Measurements from ENCODE around the gene ISG15.
"Not testable (repeated sequence)": the region's sequence is repeated elsewhere in the genome, so short reads cannot be mapped to it uniquely, and the experiment has no call there.

ISG15 gene

DNA sequence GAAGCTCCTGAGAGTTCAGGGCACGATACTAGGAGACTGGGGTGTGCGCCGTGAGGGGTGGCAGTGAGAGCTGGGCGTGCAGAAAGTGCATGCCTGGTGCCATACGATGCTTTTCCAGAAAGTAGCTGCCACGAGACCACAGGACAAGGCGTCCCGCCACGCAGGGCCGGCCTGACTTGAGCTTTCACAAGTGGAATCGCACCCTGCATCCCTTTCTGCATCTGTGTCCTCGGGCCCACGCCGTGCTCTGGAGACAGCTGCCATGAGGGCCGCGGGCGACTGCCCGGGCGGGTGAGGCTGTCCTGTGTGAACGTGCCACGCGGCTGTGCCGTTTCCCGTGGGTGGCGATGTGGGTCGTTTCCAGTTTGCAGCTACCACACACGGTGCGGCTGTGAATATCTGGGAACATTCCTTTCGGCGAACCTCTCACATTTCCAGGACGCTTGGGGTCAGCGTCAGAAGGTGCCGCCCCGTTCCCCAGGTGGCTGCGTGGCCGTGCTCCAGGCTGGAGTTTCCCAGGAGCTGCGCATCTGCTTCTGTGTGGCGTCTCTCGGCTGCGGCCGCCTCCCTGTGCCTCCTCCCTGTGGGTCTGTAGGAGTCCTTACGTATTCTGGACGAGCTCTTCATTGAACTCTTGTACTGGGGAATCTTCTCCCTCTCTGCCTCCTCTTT is 30.4 kb upstream of the ISG15 start:
- H3K9me3 ChIP-seq (ENCODE audit: control insufficient read depth, low read length) = no peaks in the 10 kb centered on the region
- H3K27me3 ChIP-seq (replicated peaks; ENCODE audit: control insufficient read depth, insufficient read depth, low read length, poor library complexity, severe bottlenecking) = no peaks in the 10 kb centered on the region
- DNase-seq = no peak
- H3K4me3 ChIP-seq (ENCODE audit: insufficient read depth, low read depth, low read length, poor library complexity, severe bottlenecking) = no peak overlapping the region
- no peak overlapping the region for H3K27ac ChIP-seq (ENCODE audit: insufficient read depth, low read length, poor library complexity, severe bottlenecking)
- H3K4me1 ChIP-seq (ENCODE audit: control insufficient read depth, insufficient read depth, low read length, poor library complexity, severe bottlenecking) = no peaks in the 10 kb centered on the region
- H3K36me3 ChIP-seq (ENCODE audit: control insufficient read depth, insufficient read depth, low read length) = no peaks in the 10 kb centered on the region

DNA sequence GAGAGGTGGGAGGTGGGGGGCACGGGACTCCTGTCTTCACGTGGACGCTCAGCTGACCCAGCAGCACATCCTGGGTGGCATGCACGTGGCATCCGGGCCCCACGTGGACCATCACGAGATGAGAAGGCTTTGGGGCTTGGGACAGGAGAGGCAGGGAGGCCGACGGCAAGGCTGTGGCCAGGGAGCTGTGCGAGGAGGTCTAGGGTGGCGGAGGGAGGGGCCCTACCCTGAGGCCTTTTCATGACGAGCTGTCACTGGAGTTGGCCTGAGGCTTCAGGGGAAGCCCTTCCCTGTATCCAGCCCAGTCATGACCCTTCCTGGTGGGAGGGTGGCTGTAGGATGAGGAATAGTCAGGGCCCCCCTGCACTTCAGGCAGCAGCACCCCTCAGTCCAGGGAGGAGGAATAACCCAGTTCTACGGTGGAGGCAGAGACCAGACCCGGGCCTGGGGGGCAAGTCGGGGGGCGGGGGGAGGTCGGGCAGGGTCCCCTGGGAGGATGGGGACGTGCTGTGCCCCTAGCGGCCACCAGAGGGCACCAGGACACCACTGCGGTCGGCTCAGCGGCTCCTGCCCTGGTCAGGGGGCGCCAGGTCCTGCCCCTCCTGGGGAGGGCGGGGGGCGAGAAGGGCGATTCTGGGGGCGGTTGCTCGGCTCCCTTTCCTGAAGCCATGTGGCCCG is 29.4 kb upstream of the ISG15 start:
- Histone ChIP-seq H3K4me3 (ENCODE audit: insufficient read depth, low read depth, low read length, poor library complexity, severe bottlenecking) (no peak overlapping the region), H3K4me1 (ENCODE audit: control insufficient read depth, insufficient read depth, low read length, poor library complexity, severe bottlenecking) (no peaks in the 10 kb centered on the region), H3K36me3 (ENCODE audit: control insufficient read depth, insufficient read depth, low read length) (no peaks in the 10 kb centered on the region), H3K9me3 (ENCODE audit: control insufficient read depth, low read length) (no peaks in the 10 kb centered on the region), H3K27me3 (replicated peaks; ENCODE audit: control insufficient read depth, insufficient read depth, low read length, poor library complexity, severe bottlenecking) (no peaks in the 10 kb centered on the region), H3K27ac (ENCODE audit: insufficient read depth, low read length, poor library complexity, severe bottlenecking) (no peak overlapping the region)
- peak; percentile 25 to 41 (median 35) for DNase-seq

DNA sequence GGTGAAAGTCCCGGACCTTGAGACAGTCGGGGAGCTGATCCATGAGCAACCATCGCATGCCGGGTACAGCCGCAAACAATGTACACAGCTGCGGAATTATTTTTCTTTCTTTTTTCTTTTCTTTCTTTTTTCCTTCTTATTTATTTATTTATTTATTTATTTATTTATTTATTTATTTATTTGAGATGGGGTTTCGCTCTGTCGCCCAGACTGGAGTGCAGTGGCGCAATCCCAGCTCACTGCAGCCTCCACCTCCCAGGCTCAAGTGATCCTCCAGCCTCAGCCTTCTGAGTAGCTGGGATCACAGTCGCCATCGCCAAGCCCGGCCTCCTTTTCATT is 28.9 kb upstream of the ISG15 start:
- no peaks in the 10 kb centered on the region for H3K27me3 ChIP-seq (replicated peaks; ENCODE audit: control insufficient read depth, insufficient read depth, low read length, poor library complexity, severe bottlenecking)
- H3K4me3 ChIP-seq (ENCODE audit: insufficient read depth, low read depth, low read length, poor library complexity, severe bottlenecking) = no peak overlapping the region
- H3K27ac ChIP-seq (ENCODE audit: insufficient read depth, low read length, poor library complexity, severe bottlenecking) = no peak overlapping the region
- H3K9me3 ChIP-seq (ENCODE audit: control insufficient read depth, low read length) = no peaks in the 10 kb centered on the region
- H3K36me3 ChIP-seq (ENCODE audit: control insufficient read depth, insufficient read depth, low read length) = no peaks in the 10 kb centered on the region
- DNase-seq = no peak
- H3K4me1 ChIP-seq (ENCODE audit: control insufficient read depth, insufficient read depth, low read length, poor library complexity, severe bottlenecking) = no peaks in the 10 kb centered on the region

DNA sequence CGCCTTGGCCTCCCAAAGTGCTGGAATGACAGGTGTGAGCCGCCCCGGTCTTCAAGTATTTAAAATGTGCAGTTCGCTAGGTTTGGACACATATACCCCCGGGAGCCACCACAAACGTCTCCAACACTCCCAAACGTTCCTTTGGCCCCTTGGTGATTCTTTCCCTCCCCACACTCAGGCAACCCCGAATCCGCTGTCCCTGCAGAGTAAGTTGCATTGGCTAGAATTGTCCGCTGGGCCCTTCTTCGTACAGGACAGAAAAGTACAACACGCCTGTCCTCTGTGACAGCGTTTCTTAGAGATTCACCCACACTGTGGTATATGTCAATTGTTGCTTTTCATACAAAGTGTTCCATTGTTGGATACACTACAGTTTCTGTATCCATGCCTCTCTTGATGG is 28.2 kb upstream of the ISG15 start:
- no peak for DNase-seq
- H3K36me3 ChIP-seq (ENCODE audit: control insufficient read depth, insufficient read depth, low read length) = no peaks in the 10 kb centered on the region
- no peaks in the 10 kb centered on the region for H3K27me3 ChIP-seq (replicated peaks; ENCODE audit: control insufficient read depth, insufficient read depth, low read length, poor library complexity, severe bottlenecking)
- no peaks in the 10 kb centered on the region for H3K9me3 ChIP-seq (ENCODE audit: control insufficient read depth, low read length)
- H3K27ac ChIP-seq (ENCODE audit: insufficient read depth, low read length, poor library complexity, severe bottlenecking) = no peak overlapping the region
- no peak overlapping the region for H3K4me3 ChIP-seq (ENCODE audit: insufficient read depth, low read depth, low read length, poor library complexity, severe bottlenecking)
- no peaks in the 10 kb centered on the region for H3K4me1 ChIP-seq (ENCODE audit: control insufficient read depth, insufficient read depth, low read length, poor library complexity, severe bottlenecking)

DNA sequence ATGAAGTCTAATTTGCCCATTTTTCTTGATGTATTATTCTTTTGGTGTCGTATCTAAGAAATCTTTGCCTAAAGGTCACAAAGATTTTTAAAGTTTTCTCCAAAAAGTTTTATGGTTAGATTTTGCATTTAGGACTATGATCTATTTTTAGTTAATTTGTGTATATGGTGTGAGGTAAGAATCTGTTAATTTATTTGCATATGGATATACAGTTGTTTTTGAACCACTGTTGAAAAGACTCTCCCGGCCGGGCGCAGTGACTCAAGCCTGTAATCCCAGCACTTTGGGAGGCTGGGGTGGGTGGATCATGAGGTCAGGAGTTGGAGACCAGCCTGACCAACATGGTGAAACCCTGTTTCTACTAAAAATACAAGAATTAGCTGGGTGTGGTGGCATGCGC is 25.2 kb upstream of the ISG15 start:
- H3K27ac ChIP-seq (ENCODE audit: insufficient read depth, low read length, poor library complexity, severe bottlenecking); H3K9me3 ChIP-seq (ENCODE audit: control insufficient read depth, low read length); H3K36me3 ChIP-seq (ENCODE audit: control insufficient read depth, insufficient read depth, low read length); DNase-seq; H3K27me3 ChIP-seq (replicated peaks; ENCODE audit: control insufficient read depth, insufficient read depth, low read length, poor library complexity, severe bottlenecking); H3K4me1 ChIP-seq (ENCODE audit: control insufficient read depth, insufficient read depth, low read length, poor library complexity, severe bottlenecking); H3K4me3 ChIP-seq (ENCODE audit: insufficient read depth, low read depth, low read length, poor library complexity, severe bottlenecking): not testable (repeated sequence)

DNA sequence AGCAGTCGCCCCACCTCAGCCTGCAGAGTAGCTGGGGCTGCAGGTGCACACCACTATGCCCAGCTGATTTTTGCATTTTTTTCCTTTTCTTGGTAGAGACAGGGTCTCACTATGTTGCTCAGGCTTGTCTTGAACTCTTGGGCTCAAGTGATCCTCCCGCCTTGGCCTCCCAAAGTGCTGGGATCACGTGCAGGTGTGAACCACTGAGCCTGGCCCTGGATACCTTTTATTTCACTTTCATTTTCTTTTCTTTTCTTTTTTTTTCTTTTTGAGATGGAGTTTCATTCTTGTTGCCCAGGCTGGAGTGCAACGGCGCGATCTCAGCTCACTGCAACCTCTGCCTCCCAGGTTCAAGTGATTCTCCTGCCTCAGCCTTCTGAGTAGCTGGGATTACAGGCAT is 22.0 kb upstream of the ISG15 start:
- not testable (repeated sequence) for H3K36me3 ChIP-seq (ENCODE audit: control insufficient read depth, insufficient read depth, low read length); DNase-seq; H3K27ac ChIP-seq (ENCODE audit: insufficient read depth, low read length, poor library complexity, severe bottlenecking); H3K4me3 ChIP-seq (ENCODE audit: insufficient read depth, low read depth, low read length, poor library complexity, severe bottlenecking); H3K9me3 ChIP-seq (ENCODE audit: control insufficient read depth, low read length); H3K4me1 ChIP-seq (ENCODE audit: control insufficient read depth, insufficient read depth, low read length, poor library complexity, severe bottlenecking); H3K27me3 ChIP-seq (replicated peaks; ENCODE audit: control insufficient read depth, insufficient read depth, low read length, poor library complexity, severe bottlenecking)

DNA sequence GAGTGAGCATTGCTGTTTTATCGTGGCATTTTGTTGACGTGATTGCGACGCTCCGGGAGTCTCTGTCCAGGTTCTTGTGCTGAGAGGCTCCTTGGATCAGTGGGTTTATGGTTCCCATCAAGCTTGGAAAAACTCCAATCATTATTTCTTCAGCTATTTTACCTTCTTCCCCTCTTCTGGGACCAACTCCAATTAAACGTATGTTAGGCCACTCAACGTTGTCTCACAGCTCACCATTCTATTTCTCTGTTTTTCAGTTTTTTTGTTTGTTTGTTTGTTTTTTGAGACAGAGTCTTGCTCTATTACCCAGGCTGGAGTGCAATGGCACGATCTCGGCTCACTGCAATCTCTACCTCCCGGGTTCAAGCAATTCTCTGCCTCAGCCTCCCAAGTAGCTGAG is 21.4 kb upstream of the ISG15 start:
- Histone ChIP-seq H3K36me3 (ENCODE audit: control insufficient read depth, insufficient read depth, low read length) (no peaks in the 10 kb centered on the region), H3K4me3 (ENCODE audit: insufficient read depth, low read depth, low read length, poor library complexity, severe bottlenecking) (no peak overlapping the region), H3K4me1 (ENCODE audit: control insufficient read depth, insufficient read depth, low read length, poor library complexity, severe bottlenecking) (peaks cover 3% of the 10 kb centered on the region), H3K9me3 (ENCODE audit: control insufficient read depth, low read length) (no peaks in the 10 kb centered on the region), H3K27ac (ENCODE audit: insufficient read depth, low read length, poor library complexity, severe bottlenecking) (no peak overlapping the region), H3K27me3 (replicated peaks; ENCODE audit: control insufficient read depth, insufficient read depth, low read length, poor library complexity, severe bottlenecking) (peaks cover 4% of the 10 kb centered on the region)
- DNase-seq = no peak

DNA sequence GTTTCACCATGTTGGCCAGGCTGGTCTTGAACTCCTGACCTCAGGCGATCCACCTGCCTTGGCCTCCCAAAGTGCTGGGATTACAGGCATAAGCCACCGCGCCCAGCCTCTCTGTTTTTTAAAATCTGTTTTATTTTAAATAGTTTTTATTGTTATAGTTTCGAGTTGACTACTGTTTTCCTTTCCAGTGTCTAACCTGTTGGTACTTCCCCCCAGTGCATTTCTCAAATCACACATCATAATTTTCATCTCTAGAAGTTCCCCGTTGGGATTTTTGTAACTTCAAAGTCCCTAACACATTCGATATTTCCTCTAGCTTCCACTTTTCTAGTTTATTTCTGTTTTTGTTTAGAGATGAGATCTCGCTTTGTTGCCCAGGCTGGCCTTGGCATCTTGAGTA is 20.9 kb upstream of the ISG15 start:
- H3K4me3 ChIP-seq (ENCODE audit: insufficient read depth, low read depth, low read length, poor library complexity, severe bottlenecking) = no peak overlapping the region
- DNase-seq = no peak
- no peak overlapping the region for H3K27ac ChIP-seq (ENCODE audit: insufficient read depth, low read length, poor library complexity, severe bottlenecking)
- H3K4me1 ChIP-seq (ENCODE audit: control insufficient read depth, insufficient read depth, low read length, poor library complexity, severe bottlenecking) = peaks cover 8% of the 10 kb centered on the region
- H3K27me3 ChIP-seq (replicated peaks; ENCODE audit: control insufficient read depth, insufficient read depth, low read length, poor library complexity, severe bottlenecking) = peaks cover 8% of the 10 kb centered on the region
- no peaks in the 10 kb centered on the region for H3K36me3 ChIP-seq (ENCODE audit: control insufficient read depth, insufficient read depth, low read length)
- no peaks in the 10 kb centered on the region for H3K9me3 ChIP-seq (ENCODE audit: control insufficient read depth, low read length)

DNA sequence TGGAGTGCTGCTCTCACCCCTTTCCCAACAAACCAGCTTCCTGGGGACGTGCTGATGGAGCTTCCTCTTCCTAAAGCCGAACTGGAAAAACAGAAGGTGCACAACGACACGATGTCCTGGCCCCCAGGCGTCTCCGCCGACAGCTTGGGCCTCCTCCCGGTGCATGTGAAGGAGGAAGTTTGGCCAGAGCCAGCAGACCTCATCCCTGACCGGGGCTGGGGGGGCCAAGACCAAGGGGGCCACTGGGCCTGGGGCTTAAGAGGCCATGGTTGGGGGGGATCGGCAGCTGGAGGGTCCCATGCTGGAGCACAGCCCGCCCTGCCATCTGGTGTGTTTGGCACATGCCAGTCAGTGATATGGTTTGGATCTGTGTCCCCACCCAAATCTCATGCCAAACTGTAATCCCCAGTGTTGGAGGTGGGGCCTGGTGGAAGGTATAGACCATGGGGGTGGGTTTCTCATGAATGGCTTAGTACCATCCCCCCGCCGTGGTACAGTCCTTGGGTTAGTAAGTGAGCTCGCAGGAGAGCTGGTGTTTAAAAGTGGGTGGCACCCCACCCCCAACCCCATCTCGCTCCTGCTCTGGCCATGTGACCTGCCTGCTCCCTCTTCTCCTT is 19.8 kb upstream of the ISG15 start:
- Histone ChIP-seq H3K9me3 (ENCODE audit: control insufficient read depth, low read length) (no peaks in the 10 kb centered on the region), H3K4me1 (ENCODE audit: control insufficient read depth, insufficient read depth, low read length, poor library complexity, severe bottlenecking) (peaks cover 11% of the 10 kb centered on the region), H3K27me3 (replicated peaks; ENCODE audit: control insufficient read depth, insufficient read depth, low read length, poor library complexity, severe bottlenecking) (peaks cover 19% of the 10 kb centered on the region), H3K27ac (ENCODE audit: insufficient read depth, low read length, poor library complexity, severe bottlenecking) (no peak overlapping the region), H3K36me3 (ENCODE audit: control insufficient read depth, insufficient read depth, low read length) (no peaks in the 10 kb centered on the region), H3K4me3 (ENCODE audit: insufficient read depth, low read depth, low read length, poor library complexity, severe bottlenecking) (no peak overlapping the region)
- no peak for DNase-seq

DNA sequence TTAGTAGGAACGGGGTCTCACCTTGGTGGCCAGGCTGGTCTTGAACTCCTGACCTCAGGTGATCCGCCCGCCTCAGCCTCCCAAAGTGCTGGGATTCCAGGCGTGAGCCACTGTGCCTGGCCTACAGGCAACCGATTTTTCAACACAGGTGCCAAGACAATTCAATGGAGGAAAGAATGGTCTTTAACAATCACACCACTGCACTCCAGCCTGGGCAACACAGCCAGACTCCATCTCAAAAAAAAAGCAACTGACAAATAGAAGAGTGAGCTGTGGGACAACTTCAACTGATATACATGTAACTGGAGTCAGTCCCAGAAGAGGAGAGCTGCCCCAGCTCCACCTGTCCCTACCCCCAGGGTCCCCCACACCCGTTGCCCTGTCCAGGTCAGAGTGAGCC is 18.8 kb upstream of the ISG15 start:
- Histone ChIP-seq H3K4me1 (ENCODE audit: control insufficient read depth, insufficient read depth, low read length, poor library complexity, severe bottlenecking) (peaks cover 20% of the 10 kb centered on the region), H3K27me3 (replicated peaks; ENCODE audit: control insufficient read depth, insufficient read depth, low read length, poor library complexity, severe bottlenecking) (peaks cover 29% of the 10 kb centered on the region)
- not testable (repeated sequence) for H3K4me3 ChIP-seq (ENCODE audit: insufficient read depth, low read depth, low read length, poor library complexity, severe bottlenecking); H3K9me3 ChIP-seq (ENCODE audit: control insufficient read depth, low read length); DNase-seq; H3K36me3 ChIP-seq (ENCODE audit: control insufficient read depth, insufficient read depth, low read length); H3K27ac ChIP-seq (ENCODE audit: insufficient read depth, low read length, poor library complexity, severe bottlenecking)

All from effector memory CD4-positive, alpha-beta T cell (primary cell).